ENCODE data around the gene NECAB2.

The NECAB2 gene

DNA sequence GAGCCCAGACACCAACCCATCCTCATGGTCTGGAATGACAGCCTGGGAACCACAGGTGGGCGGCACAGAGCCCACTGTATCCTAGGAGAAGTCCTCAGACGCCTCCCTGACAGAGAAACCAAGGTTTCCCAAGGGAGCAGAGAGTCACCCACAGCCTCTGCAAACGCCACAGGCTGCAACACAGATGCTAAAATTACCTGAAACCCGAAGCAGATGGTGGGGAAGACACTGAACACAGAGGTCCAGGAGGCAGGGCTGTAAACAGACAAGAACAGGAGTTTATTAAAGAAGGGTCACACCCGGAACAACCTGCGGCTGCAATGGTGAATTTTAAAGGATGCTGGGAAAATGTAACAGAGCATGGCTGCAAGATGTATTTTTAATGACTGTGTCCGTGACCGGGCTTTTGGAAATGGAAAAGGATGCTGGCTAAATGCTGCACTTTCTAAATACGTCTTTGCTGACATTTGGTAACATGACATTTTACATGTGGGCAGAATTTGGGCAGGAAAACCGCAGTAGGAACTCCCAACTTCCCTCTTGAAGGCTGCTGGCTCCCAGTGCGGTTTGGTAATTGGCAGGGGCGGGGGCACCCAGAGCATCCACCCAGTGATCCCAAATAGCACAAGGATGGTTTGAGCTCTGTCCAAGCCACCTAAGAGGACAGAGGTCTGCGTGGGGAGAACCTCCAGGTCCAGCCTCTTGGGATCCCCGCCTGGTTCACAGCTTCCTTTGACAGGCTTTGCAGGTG is 61.4 kb downstream of the NECAB2 start:
- DNase-seq: no peak

GRCh38 chr16:84031556-84031955 is 63.5 kb downstream of the NECAB2 start:
- DNase-seq: no peak

DNA sequence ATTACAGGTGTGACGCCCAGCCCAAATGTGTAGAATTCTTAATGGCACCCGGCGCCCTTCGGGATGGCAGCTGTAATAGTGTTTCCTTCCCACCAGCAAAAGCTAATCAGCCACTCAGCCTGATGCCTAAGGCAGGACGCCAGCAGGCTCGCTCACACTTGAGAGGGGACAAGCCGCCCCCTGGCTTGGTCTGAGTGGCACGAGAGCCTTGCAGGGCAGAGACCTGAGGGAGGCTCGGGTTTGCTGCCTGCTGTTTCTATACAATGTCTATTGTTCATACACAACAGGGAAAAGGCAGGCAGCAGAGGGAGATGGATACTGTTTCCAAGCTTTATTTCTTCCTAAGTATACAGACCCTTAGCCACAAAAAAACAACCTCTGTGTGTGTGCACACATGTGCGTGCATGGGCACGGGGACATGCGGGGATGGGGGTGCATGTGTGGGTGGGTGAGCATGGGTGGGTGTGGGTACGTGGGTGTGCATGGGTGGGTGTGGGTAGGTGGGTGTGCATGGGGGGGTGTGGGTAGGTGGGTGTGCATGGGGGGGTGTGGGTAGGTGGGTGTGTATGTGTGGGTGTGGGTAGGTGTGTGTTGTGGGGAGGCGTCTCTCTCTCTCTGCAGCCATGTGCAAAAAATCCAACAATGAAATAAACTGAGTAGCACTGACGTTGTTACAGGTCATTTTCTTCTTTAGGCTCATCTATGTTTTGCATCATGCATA is 64.6 kb downstream of the NECAB2 start:
- DNase-seq: no peak

- DNase-seq: no peak
Observed at GRCh38 chr16:84033251-84034195, 65.5 kb downstream of the NECAB2 start.

DNA sequence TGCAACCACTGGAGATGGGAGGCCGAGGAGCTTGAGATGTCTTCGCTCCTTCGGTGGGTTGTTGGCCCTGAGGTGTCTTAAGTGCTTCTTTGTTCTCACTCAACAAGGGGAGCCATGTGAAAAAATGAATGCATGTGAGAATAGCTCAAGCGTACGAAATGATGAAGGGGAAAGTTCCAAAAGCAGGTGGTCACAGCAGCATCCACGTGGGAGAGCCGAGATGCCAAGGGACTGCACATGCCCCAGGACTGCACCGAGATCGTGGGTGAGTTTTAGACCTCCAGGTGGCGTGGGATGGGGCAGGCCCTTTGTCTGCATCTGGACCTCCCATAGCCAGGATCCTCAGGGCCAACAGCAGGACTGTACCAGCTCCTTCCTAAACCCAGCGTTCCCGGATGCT is 66.5 kb downstream of the NECAB2 start:
- DNase-seq: no peak

DNA sequence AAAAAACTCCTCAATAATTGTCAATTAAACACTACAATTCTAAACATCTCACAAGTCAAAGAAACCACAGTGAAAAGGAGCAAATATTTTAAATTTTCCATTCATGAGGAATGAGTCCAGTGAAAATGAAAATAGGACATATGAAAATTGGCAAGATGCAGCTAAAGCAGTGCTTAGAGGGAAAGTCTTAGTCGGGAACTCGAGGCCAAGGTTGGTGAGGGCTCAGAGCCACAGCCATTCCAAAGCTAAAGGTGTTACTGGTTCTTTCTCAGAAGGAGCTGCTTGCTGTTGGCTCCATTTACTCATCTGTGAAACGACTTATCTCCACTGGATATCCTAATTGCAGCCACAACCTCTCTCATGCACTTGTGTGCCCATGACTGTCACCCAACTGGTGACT is 68.1 kb downstream of the NECAB2 start:
- no peak for DNase-seq

- no peak for DNase-seq
Observed at GRCh38 chr16:84036982-84037425, 69.0 kb downstream of the NECAB2 start.

DNA sequence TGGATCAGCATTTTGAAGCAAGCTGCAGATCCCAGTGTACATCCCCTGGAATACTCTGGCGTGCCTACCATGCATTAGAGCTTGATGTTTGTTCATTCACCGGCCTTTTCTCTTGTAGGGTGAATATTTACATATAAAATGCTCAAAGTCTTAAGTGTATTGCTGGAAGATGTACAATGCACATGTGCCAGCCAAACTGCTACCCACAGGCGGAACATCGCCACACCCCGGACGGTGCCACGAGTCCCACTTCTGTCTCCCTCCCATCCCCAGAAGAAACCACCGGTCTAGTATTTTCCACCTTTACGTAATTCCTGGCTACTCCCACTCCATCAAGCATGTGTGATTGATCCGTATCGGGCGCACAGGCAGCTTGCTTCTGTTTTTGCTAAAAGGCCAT is 70.4 kb downstream of the NECAB2 start:
- DNase-seq: no peak

DNA sequence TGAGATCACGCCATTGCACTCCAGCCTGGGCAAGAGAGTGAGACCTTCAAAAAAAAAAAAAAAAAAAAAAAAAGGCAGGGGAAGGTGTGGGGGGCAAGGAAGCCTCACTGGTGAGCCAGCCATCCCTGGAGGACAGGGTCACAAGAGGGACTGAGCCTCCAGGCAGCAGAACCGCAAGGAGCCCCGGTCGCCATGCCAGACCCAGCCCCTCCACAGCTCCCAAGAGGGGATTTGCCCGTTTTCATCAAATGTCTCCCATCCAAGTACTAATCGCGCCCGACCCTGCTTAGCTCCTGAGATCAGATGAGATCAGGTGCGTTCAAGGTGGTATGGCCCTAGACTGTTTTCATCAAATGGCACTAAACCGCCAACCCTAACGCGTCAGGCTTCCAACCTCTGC is 71.7 kb downstream of the NECAB2 start:
- DNase-seq: no peak

- DNase-seq: no peak
Observed at GRCh38 chr16:84040226-84040822, 72.3 kb downstream of the NECAB2 start.

GRCh38 chr16:84040823-84041820 is 73.1 kb downstream of the NECAB2 start:
- peak in 1 of 2 experiments; percentile 30 for DNase-seq

GRCh38 chr16:84041881-84042280 is 73.8 kb downstream of the NECAB2 start:
- DNase-seq: no peak

- no peak for DNase-seq
Observed at GRCh38 chr16:84042308-84042878, 74.3 kb downstream of the NECAB2 start, which contains the start of gene SLC38A8. SLC38A8 (minus strand) TSS chr16:84042795; CDS start chr16:84042157, 638 bp downstream.

DNA sequence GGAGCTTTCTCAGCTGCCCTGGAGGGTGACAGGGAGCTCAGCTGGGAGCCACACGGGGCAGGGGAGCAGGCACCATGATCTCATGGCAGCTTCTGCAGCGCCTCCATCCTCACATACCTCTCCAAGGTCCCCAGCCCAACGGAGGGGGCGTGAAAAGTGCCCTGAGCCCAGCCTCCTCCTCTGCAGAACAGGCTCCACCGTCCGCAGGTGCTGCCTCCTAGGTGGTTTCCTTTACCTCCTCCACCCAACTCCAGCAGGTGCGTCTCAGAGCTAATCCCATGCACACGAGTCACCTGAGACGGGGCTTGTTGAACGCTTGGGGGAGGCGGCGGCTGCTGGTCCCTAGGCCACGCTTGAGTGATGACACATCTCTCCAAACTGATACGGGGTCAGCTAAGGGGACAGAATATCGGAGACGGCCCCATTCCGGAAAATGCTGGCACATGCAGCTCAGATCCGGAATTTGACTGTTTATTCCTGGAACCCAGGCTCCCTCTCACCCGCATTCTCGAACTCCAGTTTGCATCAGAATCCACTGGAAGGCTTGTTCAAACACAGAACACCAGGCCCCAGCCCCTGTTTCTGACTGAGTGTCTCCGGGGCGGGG is 74.9 kb downstream of the NECAB2 start:
- DNase-seq: peak in 1 of 2 experiments; percentile 9

DNA sequence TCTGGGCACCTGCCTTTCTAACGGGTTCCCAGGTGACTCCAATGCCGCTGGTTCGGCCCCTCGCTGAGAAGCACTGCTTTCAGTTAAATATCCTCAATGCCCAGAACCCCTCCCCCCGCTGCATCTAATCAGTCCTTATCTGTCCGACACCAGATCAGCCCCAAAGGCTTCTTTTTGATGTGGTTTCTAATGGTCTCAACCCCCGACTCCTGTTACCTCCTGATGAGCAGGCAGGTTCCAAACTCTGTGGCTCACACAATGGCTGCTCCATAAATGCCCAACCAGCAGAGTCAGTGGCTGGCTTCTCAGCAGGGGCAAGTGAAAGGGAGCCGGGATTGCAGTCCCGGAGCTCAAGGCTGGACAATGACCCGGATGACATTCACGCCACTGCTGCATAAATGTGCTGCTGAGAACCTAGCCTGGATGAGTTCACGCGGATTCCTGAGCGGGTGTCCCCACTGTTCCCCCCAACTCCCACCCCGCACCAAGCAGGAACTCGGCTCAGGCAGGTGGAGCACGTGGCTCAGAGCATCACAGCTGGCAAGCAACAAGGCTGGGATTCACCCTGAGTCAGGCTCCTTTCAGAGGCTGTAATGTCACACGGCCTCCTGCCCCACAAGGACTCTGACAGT is 75.6 kb downstream of the NECAB2 start:
- DNase-seq: no peak

DNA sequence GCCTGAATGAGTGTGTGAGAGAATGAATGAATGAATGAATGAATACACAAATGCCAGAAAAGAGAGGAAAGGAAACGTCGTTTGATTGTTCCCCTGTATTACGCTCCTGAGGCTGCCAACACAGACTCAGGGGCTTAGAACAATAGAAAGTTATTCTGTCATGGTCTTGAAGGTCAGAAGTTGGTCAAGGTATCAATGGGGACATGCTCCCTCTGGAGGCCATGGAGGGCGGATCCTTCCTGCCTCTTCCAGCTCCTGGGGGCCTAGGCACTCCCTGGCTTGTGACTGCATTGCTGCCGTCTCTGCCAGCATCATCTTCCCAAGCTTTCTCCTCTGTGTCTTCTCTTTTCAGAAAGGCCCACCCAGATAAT is 76.1 kb downstream of the NECAB2 start:
- DNase-seq: peak; percentile 33 to 63

DNA sequence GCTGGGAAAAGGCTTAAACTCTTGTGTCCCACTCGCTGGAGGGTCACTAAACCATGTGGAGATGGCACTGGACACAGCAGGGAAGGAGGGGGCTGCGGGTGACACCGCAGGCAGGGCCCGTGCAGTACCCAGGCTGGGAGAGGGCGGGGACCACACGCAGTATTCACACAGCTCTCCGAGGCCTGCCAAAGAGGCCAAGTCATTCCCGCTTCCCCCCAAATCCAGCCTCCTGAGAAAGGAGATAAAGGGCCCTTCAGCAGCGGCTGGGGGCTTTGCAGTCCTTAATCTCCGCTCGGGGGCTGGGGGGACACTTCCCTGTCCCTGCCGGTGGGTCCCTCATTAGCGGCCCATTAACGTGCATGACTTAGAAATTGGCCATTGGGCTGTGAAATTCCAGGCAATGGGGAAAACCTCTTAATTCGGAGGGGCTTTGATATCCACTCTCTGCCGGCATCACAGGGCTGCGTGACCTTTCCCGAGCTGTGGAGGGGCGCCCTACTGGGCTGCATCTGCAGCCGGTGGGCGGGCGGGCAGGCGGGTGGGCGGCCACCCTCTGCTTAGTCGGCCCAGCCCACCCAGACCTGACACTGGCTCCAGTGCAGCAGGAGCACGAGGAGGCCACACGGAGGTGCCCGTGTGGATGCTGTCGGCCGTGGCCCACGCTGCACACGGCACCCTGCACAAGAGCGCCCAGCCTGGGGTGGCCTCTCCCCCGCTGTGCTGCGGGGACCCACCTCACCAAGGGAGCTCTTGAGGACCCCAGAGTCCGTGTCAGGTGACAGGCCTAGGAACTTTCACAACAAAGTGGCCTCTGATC is 77.2 kb downstream of the NECAB2 start:
- DNase-seq: no peak

DNA sequence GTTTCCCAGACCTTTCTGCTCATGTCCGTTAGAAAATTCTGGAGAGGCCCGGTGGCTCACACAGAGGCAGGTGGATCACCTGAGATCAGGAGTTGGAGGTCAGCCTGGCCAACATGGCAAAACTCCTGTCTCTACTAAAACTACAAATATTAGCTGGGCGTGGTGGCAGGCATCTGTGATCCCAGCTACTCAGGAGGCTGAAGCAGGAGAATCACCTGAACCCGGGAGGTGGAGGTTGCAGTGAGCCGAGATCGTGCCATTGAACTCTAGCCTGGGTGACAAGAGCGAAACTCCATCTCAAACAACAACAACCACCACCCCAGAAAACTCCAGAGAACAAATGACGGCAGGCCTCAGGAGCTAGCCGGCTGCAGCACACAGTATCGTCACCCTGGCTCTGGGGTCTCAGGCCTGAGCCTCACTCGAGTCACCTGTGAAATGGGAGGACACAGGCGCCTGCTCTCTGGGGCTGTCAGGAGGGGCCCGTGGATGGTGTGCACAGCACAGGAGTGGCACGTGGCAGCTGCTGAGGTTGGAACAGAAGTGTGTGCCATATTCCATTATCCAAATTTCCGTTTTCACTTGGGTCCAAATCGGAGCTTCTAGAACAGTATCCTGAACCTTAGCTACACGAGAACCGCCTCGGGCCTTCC is 77.9 kb downstream of the NECAB2 start:
- DNase-seq: no peak

GRCh38 chr16:84047206-84047605 is 79.2 kb downstream of the NECAB2 start:
- DNase-seq: no peak

Measured in SHP77 (cell line).